Memory B cell (primary cell): ENCODE data around the gene SLC35B4.
A peak's percentile ranks its signal among the peaks of the same experiment; 100 is the strongest.

ENCODE experiments used
- ATAC-seq: fragments of 150-1000 bp; cut with Tn5 transposase; 2 replicates; pipeline ENCODE4 v1.10.0; 2021; ENCODE audit warnings: low read depth, mild to moderate bottlenecking, moderate library complexity
- DNase-seq, 2 donors: peaks; one replicate each; pipeline ENCODE4 v3.0.0; 2022; ENCODE audit warnings: low spot score in 2 of 2
- H3K27ac Mint-ChIP-seq: one replicate; pipeline ENCODE4 v1.8.0; 2022; ENCODE audit warnings: mild to moderate bottlenecking, moderate library complexity, mixed read lengths
- H3K27me3 Mint-ChIP-seq: one replicate; pipeline ENCODE4 v1.8.0; 2022; ENCODE audit warnings: mixed read lengths
- H3K36me3 Mint-ChIP-seq: one replicate; pipeline ENCODE4 v1.8.0; 2022; ENCODE audit warnings: mild to moderate bottlenecking, mixed read lengths
- H3K4me1 Mint-ChIP-seq: one replicate; pipeline ENCODE4 v1.8.0; 2022; ENCODE audit warnings: mixed read lengths
- H3K4me3 Mint-ChIP-seq: one replicate; pipeline ENCODE4 v1.8.0; 2022; ENCODE audit warnings: mild to moderate bottlenecking, moderate library complexity, mixed read lengths
- H3K9me3 Mint-ChIP-seq: one replicate; pipeline ENCODE4 v1.8.0; 2022; ENCODE audit warnings: mixed read lengths

Gene SLC35B4

DNA sequence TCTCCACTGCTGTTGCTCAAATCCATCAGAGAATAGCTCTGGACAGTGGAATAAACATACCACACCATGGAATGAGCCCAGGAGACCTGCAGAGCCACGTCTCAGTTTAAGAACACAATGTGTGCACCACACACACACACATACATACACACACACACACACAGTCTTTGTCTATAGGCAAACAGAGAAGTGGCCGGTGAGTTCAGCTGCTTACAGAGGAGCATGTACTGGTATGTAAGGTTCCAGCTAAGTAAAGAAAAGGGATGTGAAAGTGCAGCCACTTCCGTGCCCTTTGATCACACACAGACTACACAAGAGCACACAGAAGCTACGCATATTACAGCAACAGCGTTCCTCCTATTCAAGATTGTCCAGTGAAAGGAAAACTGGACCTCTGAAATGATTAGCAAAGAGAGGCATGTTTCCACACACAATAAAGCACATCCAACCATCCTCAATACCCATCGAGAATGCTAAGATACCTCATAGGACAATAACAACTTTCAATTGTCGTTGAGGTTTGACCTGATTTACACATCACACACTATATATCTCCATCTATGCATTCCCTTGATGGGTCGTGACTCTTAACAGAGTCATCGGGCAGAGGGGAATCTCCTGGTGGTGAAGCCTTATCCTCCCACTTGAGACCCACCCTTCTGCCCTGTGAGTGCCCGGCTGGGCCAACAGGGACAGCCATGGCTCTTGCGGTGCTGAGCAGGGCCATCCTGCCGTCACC is 23.6 kb downstream of the SLC35B4 start:
- Mint-ChIP-seq H3K27me3 (no peaks in the 10 kb centered on the region), H3K4me3 (peak overlapping the region; percentile 35), H3K9me3 (no peaks in the 10 kb centered on the region), H3K27ac (peak overlapping the region; percentile 87), H3K4me1 (peaks cover 13% of the 10 kb centered on the region), H3K36me3 (peaks cover 13% of the 10 kb centered on the region)
- peak; percentile 29 to 47 for DNase-seq
- ATAC-seq = peak; percentile 100

GRCh38 chr7:134290286-134290685 is 26.4 kb downstream of the SLC35B4 start:
- Mint-ChIP-seq H3K4me1 (peaks cover 19% of the 10 kb centered on the region), H3K36me3 (peaks cover 8% of the 10 kb centered on the region), H3K27ac (no peak overlapping the region), H3K27me3 (no peaks in the 10 kb centered on the region), H3K4me3 (no peak overlapping the region), H3K9me3 (no peaks in the 10 kb centered on the region)
- ATAC-seq (no peak), DNase-seq (no peak)

DNA sequence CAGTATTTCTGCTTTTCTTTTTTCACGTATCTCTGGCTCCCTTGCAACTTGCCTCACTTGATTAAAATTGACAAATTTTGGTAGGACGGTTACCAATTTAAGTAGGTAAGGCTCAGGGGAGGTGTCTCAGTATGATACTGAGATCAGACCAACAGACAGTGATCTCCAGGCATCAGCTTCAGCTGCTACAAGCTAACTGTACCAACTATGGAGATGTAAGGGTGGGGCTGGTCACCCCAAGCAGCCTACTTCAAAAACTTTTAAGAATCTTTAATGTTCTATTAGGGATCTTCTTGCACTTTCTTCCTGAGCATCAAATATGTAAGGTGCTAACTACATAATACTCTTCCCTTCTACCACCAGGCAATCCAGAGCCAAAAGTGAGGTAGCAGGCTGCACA is 26.9 kb downstream of the SLC35B4 start:
- H3K9me3 Mint-ChIP-seq = no peaks in the 10 kb centered on the region
- H3K36me3 Mint-ChIP-seq = peaks cover 8% of the 10 kb centered on the region
- no peak overlapping the region for H3K27ac Mint-ChIP-seq
- ATAC-seq (no peak), DNase-seq (no peak)
- peaks cover 19% of the 10 kb centered on the region for H3K4me1 Mint-ChIP-seq
- no peaks in the 10 kb centered on the region for H3K27me3 Mint-ChIP-seq
- H3K4me3 Mint-ChIP-seq = no peak overlapping the region

DNA sequence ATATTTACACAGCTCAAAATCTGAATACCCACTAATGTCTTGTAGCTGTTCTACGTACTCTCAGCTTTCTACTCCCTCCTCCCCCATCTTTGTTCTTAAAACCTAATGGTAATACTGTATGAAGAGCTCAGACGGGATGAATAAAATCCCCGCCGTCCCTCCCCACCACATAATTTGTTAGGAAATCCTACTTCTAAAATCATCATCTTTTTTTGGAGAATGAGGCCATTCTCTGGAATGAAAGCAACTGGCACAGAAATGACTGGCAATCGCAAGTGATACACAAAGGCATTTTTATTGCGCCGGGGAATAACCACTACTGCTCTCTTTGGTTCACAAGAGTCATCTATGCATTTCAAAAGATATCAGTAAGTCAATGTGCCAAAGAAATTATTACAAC is 27.3 kb downstream of the SLC35B4 start:
- ATAC-seq = no peak
- no peak overlapping the region for H3K4me3 Mint-ChIP-seq
- no peaks in the 10 kb centered on the region for H3K27me3 Mint-ChIP-seq
- H3K9me3 Mint-ChIP-seq = no peaks in the 10 kb centered on the region
- peaks cover 3% of the 10 kb centered on the region for H3K36me3 Mint-ChIP-seq
- H3K27ac Mint-ChIP-seq = no peak overlapping the region
- peaks cover 19% of the 10 kb centered on the region for H3K4me1 Mint-ChIP-seq
- DNase-seq = no peak

- Mint-ChIP-seq H3K4me1 (peaks cover 11% of the 10 kb centered on the region), H3K4me3 (no peak overlapping the region), H3K9me3 (no peaks in the 10 kb centered on the region), H3K36me3 (no peaks in the 10 kb centered on the region), H3K27me3 (no peaks in the 10 kb centered on the region), H3K27ac (no peak overlapping the region)
- ATAC-seq (no peak), DNase-seq (no peak)
Measured at GRCh38 chr7:134287916-134288659, 28.6 kb downstream of the SLC35B4 start.

DNA sequence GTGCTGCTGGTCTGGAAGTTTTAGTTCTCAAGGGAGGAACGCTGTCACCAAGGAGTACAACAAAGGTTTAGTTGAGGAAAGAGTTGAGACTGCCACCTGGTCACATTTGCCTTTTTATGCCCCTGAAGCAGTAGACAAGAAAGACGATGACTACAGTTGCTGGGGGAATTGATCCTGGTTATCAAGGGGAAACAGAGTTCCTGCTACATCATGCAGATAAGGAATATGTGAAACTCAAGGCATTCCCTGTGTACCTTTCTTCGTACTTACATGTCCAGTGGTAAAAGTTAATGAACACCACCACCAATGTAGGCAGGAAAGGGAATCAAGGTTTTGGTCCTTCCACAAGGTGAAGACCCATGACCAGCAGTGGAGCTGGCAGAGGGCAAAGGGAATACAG is 31.8 kb downstream of the SLC35B4 start:
- DNase-seq (no peak), ATAC-seq (no peak)
- Mint-ChIP-seq H3K4me1 (peaks cover 5% of the 10 kb centered on the region), H3K9me3 (no peaks in the 10 kb centered on the region), H3K27me3 (peaks cover 3% of the 10 kb centered on the region), H3K4me3 (no peak overlapping the region), H3K36me3 (no peaks in the 10 kb centered on the region), H3K27ac (no peak overlapping the region)

GRCh38 chr7:134284011-134284410 is 32.7 kb downstream of the SLC35B4 start:
- Mint-ChIP-seq H3K4me3 (no peak overlapping the region), H3K4me1 (peaks cover 5% of the 10 kb centered on the region), H3K36me3 (no peaks in the 10 kb centered on the region)

GRCh38 chr7:134280508-134280907 is 36.2 kb downstream of the SLC35B4 start:
- no peak for ATAC-seq
- Mint-ChIP-seq H3K9me3 (no peaks in the 10 kb centered on the region), H3K4me3 (no peak overlapping the region), H3K27me3 (peaks cover 12% of the 10 kb centered on the region), H3K27ac (no peak overlapping the region), H3K36me3 (no peaks in the 10 kb centered on the region), H3K4me1 (no peaks in the 10 kb centered on the region)
- no peak for DNase-seq

More at GRCh38 chr7:134284011-134284410, 32.7 kb downstream of the SLC35B4 start:
- no peaks in the 10 kb centered on the region for H3K9me3 Mint-ChIP-seq
- no peak for ATAC-seq
- H3K27ac Mint-ChIP-seq = no peak overlapping the region
- no peak for DNase-seq
- peaks cover 7% of the 10 kb centered on the region for H3K27me3 Mint-ChIP-seq

DNA sequence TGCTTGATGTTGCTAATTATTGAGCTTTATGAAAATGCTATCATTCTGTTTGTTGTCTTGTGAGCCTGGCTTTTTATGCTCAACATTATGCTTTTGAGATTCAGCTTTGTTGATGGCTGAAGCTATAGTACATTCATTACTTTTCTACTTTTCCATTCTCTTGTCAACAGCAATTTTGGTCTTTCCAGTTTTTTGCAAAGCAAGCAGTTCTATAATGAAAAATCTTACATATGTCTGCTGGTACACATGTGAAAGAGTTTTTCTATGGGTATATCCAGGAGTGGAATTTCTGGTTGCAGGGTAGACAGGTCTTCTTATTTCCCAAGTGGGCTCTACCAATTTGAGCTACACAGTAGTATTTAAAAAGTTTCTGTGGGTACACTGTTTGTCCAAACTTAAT is 36.8 kb downstream of the SLC35B4 start:
- no peak overlapping the region for H3K4me3 Mint-ChIP-seq
- no peaks in the 10 kb centered on the region for H3K9me3 Mint-ChIP-seq
- H3K4me1 Mint-ChIP-seq = no peaks in the 10 kb centered on the region
- ATAC-seq (no peak), DNase-seq (no peak)
- H3K27me3 Mint-ChIP-seq = peaks cover 12% of the 10 kb centered on the region
- H3K27ac Mint-ChIP-seq = no peak overlapping the region
- H3K36me3 Mint-ChIP-seq = no peaks in the 10 kb centered on the region

- no peaks in the 10 kb centered on the region for H3K9me3 Mint-ChIP-seq
- no peak for ATAC-seq
- no peak for DNase-seq
- no peaks in the 10 kb centered on the region for H3K36me3 Mint-ChIP-seq
- no peak overlapping the region for H3K27ac Mint-ChIP-seq
- peaks cover 12% of the 10 kb centered on the region for H3K27me3 Mint-ChIP-seq
- no peak overlapping the region for H3K4me3 Mint-ChIP-seq
- no peaks in the 10 kb centered on the region for H3K4me1 Mint-ChIP-seq
Measured at GRCh38 chr7:134279336-134279735, 37.4 kb downstream of the SLC35B4 start.

DNA sequence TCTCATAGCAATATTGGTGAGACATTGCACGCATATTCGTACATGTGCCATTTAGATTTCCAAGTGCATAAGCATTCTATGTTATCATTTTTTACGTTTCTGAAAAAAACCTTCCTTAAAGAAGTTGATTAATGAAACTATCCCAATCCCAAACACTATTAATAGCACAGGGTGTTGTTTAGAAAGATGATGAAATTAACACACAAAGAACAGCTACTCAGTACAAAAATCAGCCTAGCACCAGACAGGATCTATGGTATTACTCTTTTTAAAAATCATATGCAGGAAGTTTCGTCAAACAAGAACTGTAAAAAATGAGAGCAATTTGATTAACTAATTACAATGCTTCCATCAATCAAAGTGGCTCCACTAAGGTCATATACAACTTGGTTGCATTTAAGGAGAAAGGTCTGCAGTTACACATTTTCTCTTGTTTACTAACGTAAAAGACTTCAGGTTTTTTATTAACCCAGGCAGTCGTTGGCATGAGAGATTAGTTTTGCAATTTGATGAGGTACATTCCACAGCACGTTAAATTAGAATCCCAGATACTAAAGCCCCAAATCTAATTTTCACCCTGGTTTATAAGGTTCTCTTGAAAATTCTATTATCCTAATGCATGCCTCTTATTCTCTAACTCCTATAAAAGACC is 38.1 kb downstream of the SLC35B4 start:
- H3K36me3 Mint-ChIP-seq = no peaks in the 10 kb centered on the region
- H3K27ac Mint-ChIP-seq = no peak overlapping the region
- H3K4me1 Mint-ChIP-seq = no peaks in the 10 kb centered on the region
- no peaks in the 10 kb centered on the region for H3K9me3 Mint-ChIP-seq
- no peak for ATAC-seq
- no peak for DNase-seq
- peaks cover 12% of the 10 kb centered on the region for H3K27me3 Mint-ChIP-seq
- H3K4me3 Mint-ChIP-seq = no peak overlapping the region

DNA sequence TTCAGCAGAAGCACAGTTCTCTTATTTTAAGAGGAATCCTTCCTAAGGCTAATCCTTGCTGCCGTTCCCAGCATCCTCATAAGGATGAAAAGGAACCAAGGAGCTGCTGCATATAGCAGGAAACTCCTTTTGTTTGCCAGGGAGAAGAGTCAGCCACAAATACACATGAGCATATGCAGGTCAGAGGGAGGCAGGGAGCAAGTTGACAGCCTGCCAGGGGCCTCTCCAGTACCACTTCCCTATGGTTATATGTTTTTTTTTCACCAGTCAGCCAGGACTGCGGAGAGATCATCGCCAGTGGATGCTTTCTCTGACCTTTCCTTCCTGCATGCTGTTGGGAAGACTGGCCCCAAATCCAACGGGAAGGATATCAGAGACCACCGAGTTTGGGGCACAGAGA is 39.8 kb downstream of the SLC35B4 start:
- no peaks in the 10 kb centered on the region for H3K4me1 Mint-ChIP-seq
- H3K27me3 Mint-ChIP-seq = peaks cover 12% of the 10 kb centered on the region
- no peak overlapping the region for H3K27ac Mint-ChIP-seq
- H3K36me3 Mint-ChIP-seq = no peaks in the 10 kb centered on the region
- no peak for DNase-seq
- no peak overlapping the region for H3K4me3 Mint-ChIP-seq
- no peak for ATAC-seq
- no peaks in the 10 kb centered on the region for H3K9me3 Mint-ChIP-seq

GRCh38 chr7:134262322-134262721 is 54.4 kb downstream of the SLC35B4 start:
- Mint-ChIP-seq H3K4me3 (no peak overlapping the region), H3K36me3 (peaks cover 4% of the 10 kb centered on the region), H3K9me3 (peaks cover 6% of the 10 kb centered on the region), H3K27ac (no peak overlapping the region), H3K27me3 (peaks cover 2% of the 10 kb centered on the region), H3K4me1 (no peaks in the 10 kb centered on the region)
- DNase-seq = no peak
- no peak for ATAC-seq

- H3K4me1 Mint-ChIP-seq = no peaks in the 10 kb centered on the region
Measured at GRCh38 chr7:134255814-134256213, 60.9 kb downstream of the SLC35B4 start.

More at GRCh38 chr7:134255814-134256213, 60.9 kb downstream of the SLC35B4 start:
- Mint-ChIP-seq H3K4me3 (no peak overlapping the region), H3K27me3 (peaks cover 3% of the 10 kb centered on the region), H3K36me3 (no peaks in the 10 kb centered on the region), H3K27ac (no peak overlapping the region), H3K9me3 (peaks cover 2% of the 10 kb centered on the region)
- ATAC-seq = no peak
- DNase-seq = no peak
